HUES6 (cell line): ENCODE data around the gene DPYSL4.

ENCODE experiments used
- H3K27ac ChIP-seq: 2 replicates; pipeline ENCODE4 v1.7.0; 2013; ENCODE audit warnings: low read depth, mild to moderate bottlenecking, low read length, inconsistent platforms
- H3K27me3 ChIP-seq: 2 replicates; pipeline ENCODE4 v1.6.1; 2013; ENCODE audit warnings: low read length; ENCODE audit not compliant: control insufficient read depth, insufficient read depth
- H3K36me3 ChIP-seq: 2 replicates; pipeline ENCODE4 v1.6.1; 2013; ENCODE audit warnings: low read length; ENCODE audit not compliant: control insufficient read depth, insufficient read depth
- H3K4me1 ChIP-seq: 2 replicates; pipeline ENCODE4 v1.6.1; 2013; ENCODE audit warnings: low read length; ENCODE audit not compliant: control insufficient read depth, insufficient read depth
- H3K4me3 ChIP-seq: 2 replicates; pipeline ENCODE4 v1.5.1; 2013; ENCODE audit warnings: low read depth, low read length
- H3K9ac ChIP-seq: one replicate; pipeline ENCODE4 v1.6.1; 2013; ENCODE audit warnings: mild to moderate bottlenecking, low read length
- H3K9me3 ChIP-seq: 2 replicates; pipeline ENCODE4 v1.6.1; 2013; ENCODE audit warnings: low read depth, low read length; ENCODE audit not compliant: control insufficient read depth, insufficient read depth

DPYSL4 gene

GRCh38 chr10:132241496-132241895, 54.7 kb downstream of the DPYSL4 start:
- no peak overlapping the region for H3K9ac ChIP-seq
- H3K36me3 ChIP-seq, result no peaks in the 10 kb centered on the region

GRCh38 chr10:132242103-132242840, 55.5 kb downstream of the DPYSL4 start:
- Histone ChIP-seq H3K27me3 (no peaks in the 10 kb centered on the region), H3K9ac (no peak overlapping the region), H3K36me3 (no peaks in the 10 kb centered on the region), H3K4me1 (peaks cover 11% of the 10 kb centered on the region; the same call in 1 of the 2 replicates), H3K4me3 (no peak overlapping the region), H3K27ac (no peak overlapping the region), H3K9me3 (no peaks in the 10 kb centered on the region)

More at GRCh38 chr10:132241496-132241895, 54.7 kb downstream of the DPYSL4 start:
- Histone ChIP-seq H3K4me3 (no peak overlapping the region), H3K27ac (no peak overlapping the region), H3K27me3 (no peaks in the 10 kb centered on the region), H3K9me3 (no peaks in the 10 kb centered on the region), H3K4me1 (peaks cover 11% of the 10 kb centered on the region; the same call in 1 of the 2 replicates)

- H3K9me3 ChIP-seq, result no peaks in the 10 kb centered on the region
- H3K27ac ChIP-seq, result no peak overlapping the region
- no peaks in the 10 kb centered on the region for H3K36me3 ChIP-seq
- peaks cover 9% of the 10 kb centered on the region; the same call in 1 of the 2 replicates for H3K4me1 ChIP-seq
- H3K4me3 ChIP-seq, result no peak overlapping the region
- H3K9ac ChIP-seq, result no peak overlapping the region
- H3K27me3 ChIP-seq, result no peaks in the 10 kb centered on the region
Measured at GRCh38 chr10:132243141-132243540, 56.4 kb downstream of the DPYSL4 start.

- no peaks in the 10 kb centered on the region for H3K27me3 ChIP-seq
- H3K4me1 ChIP-seq, result peaks cover 9% of the 10 kb centered on the region; the same call in 1 of the 2 replicates
- no peaks in the 10 kb centered on the region for H3K36me3 ChIP-seq
- no peak overlapping the region for H3K9ac ChIP-seq
- H3K9me3 ChIP-seq, result no peaks in the 10 kb centered on the region
- no peak overlapping the region for H3K4me3 ChIP-seq
- H3K27ac ChIP-seq, result no peak overlapping the region
Measured at GRCh38 chr10:132243626-132244025, 56.9 kb downstream of the DPYSL4 start.

- no peaks in the 10 kb centered on the region for H3K36me3 ChIP-seq
- no peak overlapping the region for H3K4me3 ChIP-seq
- no peak overlapping the region for H3K9ac ChIP-seq
- H3K27ac ChIP-seq, result no peak overlapping the region
- no peaks in the 10 kb centered on the region for H3K27me3 ChIP-seq
- no peaks in the 10 kb centered on the region for H3K9me3 ChIP-seq
- peaks cover 8% of the 10 kb centered on the region; the same call in 1 of the 2 replicates for H3K4me1 ChIP-seq
Measured at GRCh38 chr10:132245056-132245455, 58.3 kb downstream of the DPYSL4 start.

- no peak overlapping the region for H3K9ac ChIP-seq
- no peaks in the 10 kb centered on the region for H3K36me3 ChIP-seq
- no peak overlapping the region for H3K27ac ChIP-seq
- H3K4me3 ChIP-seq, result no peak overlapping the region
- H3K9me3 ChIP-seq, result no peaks in the 10 kb centered on the region
- no peaks in the 10 kb centered on the region for H3K27me3 ChIP-seq
- peaks cover 8% of the 10 kb centered on the region; the same call in 1 of the 2 replicates for H3K4me1 ChIP-seq
Measured at GRCh38 chr10:132246296-132246695, 59.5 kb downstream of the DPYSL4 start.

- Histone ChIP-seq H3K4me3 (no peak overlapping the region), H3K27me3 (no peaks in the 10 kb centered on the region), H3K9me3 (no peaks in the 10 kb centered on the region)
Measured at GRCh38 chr10:132247943-132248342, 61.2 kb downstream of the DPYSL4 start.

GRCh38 chr10:132248455-132249225, 61.9 kb downstream of the DPYSL4 start:
- Histone ChIP-seq H3K27me3 (no peaks in the 10 kb centered on the region; the same call in 1 of the 2 replicates), H3K4me1 (peaks cover 9% of the 10 kb centered on the region; the same call in 1 of the 2 replicates), H3K27ac (no peak overlapping the region), H3K9me3 (no peaks in the 10 kb centered on the region), H3K36me3 (no peaks in the 10 kb centered on the region), H3K4me3 (peak overlapping the region; percentile 59), H3K9ac (no peak overlapping the region)

More at GRCh38 chr10:132247943-132248342, 61.2 kb downstream of the DPYSL4 start:
- no peaks in the 10 kb centered on the region for H3K36me3 ChIP-seq
- H3K9ac ChIP-seq, result no peak overlapping the region
- peaks cover 7% of the 10 kb centered on the region; the same call in 1 of the 2 replicates for H3K4me1 ChIP-seq
- no peak overlapping the region for H3K27ac ChIP-seq

GRCh38 chr10:132249226-132249724, 62.5 kb downstream of the DPYSL4 start:
- H3K9me3 ChIP-seq, result no peaks in the 10 kb centered on the region
- H3K36me3 ChIP-seq, result no peaks in the 10 kb centered on the region
- peaks cover 9% of the 10 kb centered on the region; the same call in 1 of the 2 replicates for H3K4me1 ChIP-seq
- peak overlapping the region; percentile 40; the same call in 1 of the 2 replicates for H3K4me3 ChIP-seq
- H3K27me3 ChIP-seq, result no peaks in the 10 kb centered on the region; the same call in 1 of the 2 replicates
- no peak overlapping the region for H3K9ac ChIP-seq
- no peak overlapping the region for H3K27ac ChIP-seq

GRCh38 chr10:132249824-132250375, 63.2 kb downstream of the DPYSL4 start:
- Histone ChIP-seq H3K9ac (no peak overlapping the region), H3K4me1 (peaks cover 9% of the 10 kb centered on the region; the same call in 1 of the 2 replicates), H3K9me3 (no peaks in the 10 kb centered on the region), H3K4me3 (no peak overlapping the region), H3K27ac (no peak overlapping the region), H3K27me3 (peaks cover 3% of the 10 kb centered on the region; the same call in 1 of the 2 replicates), H3K36me3 (no peaks in the 10 kb centered on the region)
